Retina (tissue), 1 donor: Measurements from ENCODE around the gene RCOR1.
"Not testable (repeated sequence)": the region's sequence is repeated elsewhere in the genome, so short reads cannot be mapped to it uniquely, and the experiment has no call there.

ENCODE experiments used
- DNase-seq: peaks from one replicate; pipeline ENCODE4 v3.0.0-alpha.2; 2016

RCOR1 gene

GRCh38 chr14:102571478-102572042, 20.9 kb upstream of the RCOR1 start:
- no peak for DNase-seq

DNA sequence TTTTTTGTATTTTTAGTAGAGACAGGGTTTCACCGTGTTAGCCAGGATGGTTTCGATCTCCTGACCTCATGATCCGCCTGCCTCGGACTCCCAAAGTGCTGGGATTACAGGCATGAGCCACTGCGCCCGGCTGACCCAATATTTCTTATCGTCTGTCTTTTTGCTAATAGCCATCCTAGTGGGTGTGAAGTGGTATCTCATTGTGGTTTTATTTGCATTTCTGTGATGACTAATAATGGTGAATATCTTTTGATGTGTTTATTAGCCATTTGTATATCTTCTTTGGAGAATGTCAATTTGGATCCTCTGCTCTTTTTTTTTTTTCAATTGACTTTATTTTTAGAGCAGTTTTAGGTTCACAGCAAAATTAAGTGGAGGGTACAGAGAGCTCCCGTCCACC, 19.3 kb upstream of the RCOR1 start:
- not testable (repeated sequence) for DNase-seq

DNA sequence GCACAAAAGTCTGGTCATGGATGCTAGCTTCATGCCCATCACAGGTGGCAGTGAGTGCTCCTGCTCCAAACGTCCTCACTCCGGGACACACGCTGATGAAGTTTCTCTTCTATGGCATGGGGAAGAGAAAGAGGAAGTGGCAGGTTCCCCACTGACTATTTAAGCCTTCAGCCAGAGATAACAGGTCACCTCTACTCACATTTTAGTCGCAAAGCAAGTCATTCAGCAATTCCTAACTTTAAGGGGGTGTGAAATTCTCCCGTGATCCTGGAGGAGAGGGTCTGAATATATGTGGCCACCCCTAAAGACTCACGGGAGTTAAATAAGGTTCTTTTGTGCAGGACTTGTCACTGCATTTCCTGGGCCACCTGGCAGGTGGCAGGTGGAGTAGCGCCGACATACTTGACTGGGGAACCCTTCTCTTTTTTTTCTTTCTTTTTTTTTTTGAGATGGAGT, 18.8 kb upstream of the RCOR1 start:
- no peak for DNase-seq

DNA sequence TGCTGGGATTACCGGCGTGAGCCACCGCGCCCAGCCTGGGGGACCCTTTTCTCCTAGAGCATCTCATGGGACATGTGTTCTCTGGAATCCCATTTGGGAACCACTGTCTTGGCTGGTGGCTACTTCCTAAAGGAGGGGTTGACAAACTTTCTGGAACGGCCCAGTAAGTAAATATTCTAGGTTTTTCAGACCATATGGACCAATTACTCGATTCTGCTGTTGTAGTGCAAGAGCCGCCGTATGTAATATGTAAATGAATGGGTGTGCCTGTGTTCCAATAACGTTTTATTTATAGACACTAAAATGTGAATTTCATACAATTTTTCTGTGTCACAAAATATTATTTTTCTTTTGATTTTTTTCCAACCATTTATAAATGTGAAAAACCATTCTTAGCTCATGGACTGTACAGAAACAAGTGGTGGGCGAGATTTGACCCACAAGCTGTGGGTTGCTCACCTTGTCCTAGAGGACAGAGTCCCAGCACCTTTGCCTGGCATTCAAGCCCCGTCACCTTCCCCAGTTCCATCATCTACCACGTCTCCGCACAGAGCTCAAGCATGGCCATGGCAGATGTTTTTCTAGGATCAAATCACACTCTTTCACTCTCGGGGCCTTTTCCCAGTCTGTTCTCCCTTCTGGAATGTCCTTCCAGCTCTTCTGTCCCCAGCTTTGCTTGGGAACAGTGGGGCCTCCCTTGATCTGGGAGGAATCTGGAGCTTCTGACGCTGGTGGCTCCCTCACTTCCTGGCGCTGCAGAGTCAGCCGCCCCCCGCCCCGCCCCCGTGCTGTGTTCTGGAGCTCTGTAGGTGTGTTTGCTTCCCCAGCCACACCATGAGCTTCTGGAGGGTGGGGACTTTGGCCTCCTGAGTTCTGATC, 17.9 kb upstream of the RCOR1 start:
- DNase-seq: no peak

DNA sequence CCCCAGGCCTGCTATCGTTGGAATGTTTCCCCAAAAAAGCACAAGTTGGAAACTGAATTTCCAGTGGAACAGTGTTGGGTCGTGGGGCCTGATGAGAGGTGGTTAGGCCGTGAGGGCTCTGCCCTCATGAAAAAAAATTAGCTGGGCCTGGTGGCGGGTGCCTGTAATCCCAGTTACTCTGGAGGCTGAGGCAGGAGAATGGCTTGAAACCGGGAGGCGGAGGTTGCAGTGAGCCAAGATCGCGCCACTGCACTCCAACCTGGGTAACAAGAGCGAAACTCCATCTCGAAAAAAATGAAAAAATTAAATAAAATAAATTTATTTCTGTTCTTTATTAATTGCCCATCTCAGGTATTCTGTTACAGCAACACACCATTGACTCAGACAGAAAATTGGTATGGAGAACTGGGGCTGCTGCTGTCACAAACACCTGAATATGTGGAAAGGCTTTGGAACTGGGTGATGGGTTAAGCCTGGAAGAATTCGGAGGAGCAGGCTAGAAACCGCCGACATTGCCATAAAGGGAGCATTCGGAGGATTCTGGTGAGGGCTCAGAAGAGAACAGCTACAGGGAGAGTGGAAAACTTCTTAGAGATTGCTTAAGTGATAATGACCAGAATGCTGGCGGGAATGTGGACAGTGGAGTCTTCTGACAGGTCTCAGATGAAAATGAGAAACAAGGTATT, 17.1 kb upstream of the RCOR1 start:
- DNase-seq: no peak

- DNase-seq: not testable (repeated sequence)
Observed at GRCh38 chr14:102575846-102576428, 16.5 kb upstream of the RCOR1 start.

DNA sequence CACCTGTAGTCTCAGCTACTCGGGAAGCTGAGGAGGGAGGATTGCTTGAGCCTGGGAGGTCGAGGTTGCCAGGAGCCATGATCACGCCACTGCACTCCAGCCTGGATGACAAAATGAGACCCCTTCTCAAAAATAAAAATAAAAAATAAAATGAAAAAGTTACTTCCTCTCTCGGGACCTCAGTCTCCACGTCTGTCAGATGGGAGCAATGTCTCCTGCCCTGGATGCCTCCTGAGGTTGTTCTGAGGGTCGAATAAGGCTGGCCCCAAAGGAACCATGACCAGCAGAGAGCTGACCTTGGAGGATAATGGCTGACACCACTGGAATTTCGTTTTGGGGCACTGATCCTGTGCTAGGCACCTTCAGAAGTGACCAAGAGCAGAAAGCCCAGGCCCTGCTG, 13.6 kb upstream of the RCOR1 start:
- no peak for DNase-seq

GRCh38 chr14:102579696-102580549, 12.5 kb upstream of the RCOR1 start:
- no peak for DNase-seq

GRCh38 chr14:102580550-102581110, 11.8 kb upstream of the RCOR1 start:
- no peak for DNase-seq

GRCh38 chr14:102581193-102581592, 11.3 kb upstream of the RCOR1 start:
- no peak for DNase-seq

DNA sequence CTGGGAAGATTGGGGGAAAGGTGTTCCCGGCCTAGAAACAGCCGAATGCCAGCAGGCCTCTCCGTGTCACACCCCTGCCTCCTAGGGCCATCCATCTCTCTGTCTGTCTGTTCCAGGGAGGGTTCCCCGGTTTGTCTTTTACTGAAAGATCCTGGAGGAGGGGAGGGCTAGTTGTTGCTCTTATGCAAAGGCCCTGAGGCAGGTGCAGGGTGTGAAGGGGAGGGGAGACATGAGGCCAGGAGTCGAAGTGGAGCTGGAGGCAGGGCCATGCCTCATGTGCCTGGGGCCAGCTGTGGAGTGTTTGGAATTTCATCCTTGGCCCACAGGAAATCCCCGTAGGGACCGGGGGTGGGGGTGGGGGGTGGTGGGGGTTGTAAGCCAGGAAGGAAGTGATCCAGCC, 8.7 kb upstream of the RCOR1 start:
- no peak for DNase-seq

DNA sequence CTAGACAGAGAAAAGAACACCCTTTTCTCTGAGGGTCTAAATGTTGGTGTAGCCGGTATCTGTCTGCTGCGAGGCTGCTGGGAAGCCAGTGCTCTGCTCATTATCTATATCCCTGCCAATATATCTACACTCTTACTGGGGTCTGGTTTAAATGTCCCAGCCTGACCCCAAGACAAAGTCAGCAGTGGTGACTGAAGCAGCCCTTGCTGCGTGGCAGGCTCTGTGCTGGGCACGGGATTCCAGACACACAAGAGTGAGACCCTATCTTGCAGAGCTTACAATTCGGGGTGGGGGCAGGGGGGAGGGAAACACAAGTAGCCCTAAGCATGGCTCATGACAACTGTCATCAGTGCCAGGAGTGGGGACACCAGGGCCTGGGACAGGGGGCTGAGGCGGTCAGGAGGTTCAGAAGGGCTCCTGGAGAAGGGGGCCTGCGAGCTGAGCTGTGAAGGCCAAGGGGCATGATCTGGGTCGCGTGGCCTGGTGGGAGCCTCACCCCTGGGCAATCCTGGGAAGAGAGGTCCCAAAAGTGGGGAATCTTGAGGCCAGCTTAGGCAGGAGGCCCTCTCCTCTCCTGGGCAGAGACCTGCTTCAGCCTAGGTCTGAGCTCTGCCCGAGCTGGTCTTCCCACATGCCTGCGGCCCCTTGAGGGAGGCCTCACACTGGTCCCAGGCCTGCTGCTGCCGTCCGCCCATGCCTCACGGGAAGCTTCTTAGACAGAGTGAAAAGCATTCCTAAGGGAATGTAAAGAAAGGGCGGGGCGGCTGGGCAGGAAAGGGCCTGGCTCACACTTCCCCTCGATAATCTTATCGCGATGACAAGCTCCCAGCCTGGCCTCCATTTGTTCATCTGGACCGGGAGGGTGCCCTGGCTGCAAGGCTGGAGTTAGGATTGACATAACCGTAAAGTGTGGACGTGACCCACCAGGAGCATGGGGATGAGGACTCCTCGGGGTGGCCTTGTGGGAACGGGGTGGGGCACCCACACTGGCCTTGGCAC, 7.3 kb upstream of the RCOR1 start:
- DNase-seq: peak; percentile 65

DNA sequence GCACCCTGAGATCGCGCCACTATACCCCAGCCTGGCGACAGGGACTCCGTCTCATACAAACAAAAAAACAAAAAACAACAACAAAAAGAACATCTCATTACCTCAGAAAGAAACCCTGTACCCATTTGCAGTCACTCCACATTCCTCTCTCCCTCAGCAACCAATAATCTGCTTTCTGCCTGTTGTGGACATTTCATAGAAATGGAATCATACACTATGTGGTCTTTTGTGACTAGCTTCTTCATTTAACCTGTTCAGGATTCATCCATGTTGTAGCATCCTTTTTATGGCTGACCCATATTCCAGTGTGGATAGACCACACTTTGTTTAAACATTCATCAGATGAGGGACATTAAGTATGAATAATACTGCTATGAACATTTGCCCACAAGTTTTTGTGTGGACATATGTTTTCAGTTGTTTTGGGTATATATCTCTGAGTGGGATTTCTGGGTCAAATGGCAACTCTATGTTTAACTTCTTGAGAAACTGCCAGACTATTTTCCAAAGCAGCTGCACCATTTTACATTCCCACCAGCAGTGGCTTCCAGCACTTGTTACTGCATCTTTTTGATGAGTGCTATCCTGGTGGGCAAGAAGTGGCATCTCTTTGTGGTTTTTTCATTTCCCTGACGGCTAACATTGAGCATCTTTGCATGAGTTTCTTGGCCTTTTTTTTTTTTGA, 5.9 kb upstream of the RCOR1 start:
- no peak for DNase-seq

DNA sequence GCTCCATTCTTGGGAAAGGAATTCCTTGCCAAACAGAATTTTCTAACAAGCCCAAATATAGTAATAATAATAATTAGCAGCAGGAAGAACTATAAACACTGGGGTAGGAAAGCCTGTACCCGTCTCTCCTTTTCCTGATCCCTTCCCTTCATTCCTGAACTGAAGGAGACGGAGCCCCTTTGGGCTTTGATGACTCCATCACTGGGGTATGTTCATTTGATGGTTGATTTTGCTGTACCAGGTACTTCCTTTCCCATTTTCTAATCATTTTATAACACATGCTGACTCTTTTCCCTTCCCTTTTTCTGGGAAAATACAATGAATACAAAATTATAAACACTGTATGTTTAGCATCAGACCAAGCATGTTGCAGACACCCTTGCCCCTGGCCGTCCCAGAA, 3.6 kb upstream of the RCOR1 start:
- DNase-seq: no peak

GRCh38 chr14:102589761-102590290, 2.6 kb upstream of the RCOR1 start:
- DNase-seq: no peak

GRCh38 chr14:102590667-102591099, 1.8 kb upstream of the RCOR1 start:
- peak; percentile 63 for DNase-seq

GRCh38 chr14:102591372-102591943, 991 bp upstream of the RCOR1 start:
- peak; percentile 72 for DNase-seq

- no peak for DNase-seq
Observed at GRCh38 chr14:102592763-102593060, 263 bp downstream of the RCOR1 start.

DNA sequence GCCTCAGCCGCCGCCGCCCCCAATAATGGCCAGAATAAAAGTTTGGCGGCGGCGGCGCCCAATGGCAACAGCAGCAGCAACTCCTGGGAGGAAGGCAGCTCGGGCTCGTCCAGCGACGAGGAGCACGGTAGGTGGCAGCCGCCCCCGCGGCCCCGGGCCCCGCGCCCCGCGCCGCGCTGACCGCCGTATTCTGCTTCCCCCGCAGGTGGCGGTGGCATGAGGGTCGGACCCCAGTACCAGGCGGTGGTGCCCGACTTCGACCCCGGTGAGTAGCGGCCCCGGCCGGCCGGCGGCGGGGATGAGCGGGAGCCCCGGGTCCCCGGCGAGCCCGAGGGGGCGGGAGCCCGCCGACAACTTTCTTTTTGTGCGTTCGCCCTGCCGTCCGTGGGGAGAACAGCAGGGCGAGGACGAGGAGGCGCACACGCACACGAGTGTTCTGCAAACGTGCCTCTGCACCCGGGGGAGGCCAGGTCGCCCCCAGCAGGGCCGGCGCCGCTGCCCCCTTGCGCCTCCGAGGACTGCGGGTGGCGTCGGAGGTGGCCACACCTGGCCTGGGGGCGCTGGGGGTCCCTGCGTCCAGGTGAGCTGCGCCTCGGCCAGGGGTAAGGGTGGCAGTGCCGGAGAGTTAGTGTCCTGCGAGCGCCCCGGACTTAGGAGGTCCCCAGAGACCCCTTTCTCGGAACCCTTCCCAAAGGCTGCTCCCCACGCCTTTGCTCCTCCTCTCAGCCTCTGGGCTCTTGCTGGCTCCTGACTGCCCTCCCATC, 794 bp downstream of the RCOR1 start:
- peak; percentile 76 for DNase-seq
